ENCODE measurements around the gene KLHL14.

DNA sequence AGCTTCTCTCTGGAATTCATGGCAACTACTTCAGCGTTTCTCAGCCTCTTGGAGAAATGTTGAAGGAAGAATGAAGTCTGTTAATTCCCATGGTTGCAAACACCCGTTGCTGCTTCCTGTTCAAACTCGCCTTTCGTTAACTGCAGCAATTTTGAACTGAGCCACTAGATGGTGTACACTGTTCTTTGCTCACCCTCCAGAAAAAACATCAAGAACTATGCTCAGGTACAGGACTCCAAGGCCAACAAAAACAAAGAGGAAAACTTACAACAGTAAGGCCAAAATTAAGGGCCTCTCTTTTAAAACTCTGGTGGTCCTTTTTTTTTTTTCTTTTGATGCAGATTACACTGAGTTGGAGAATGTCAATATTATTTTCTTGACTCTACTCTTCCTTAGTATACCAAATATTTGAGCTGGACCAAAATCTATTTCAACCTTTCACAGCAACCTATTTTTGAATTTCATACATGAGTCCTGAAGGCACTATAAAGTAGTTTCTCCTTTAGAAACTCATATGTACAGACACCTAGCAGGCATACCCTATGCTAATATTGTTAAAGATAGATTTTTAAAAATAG, 58.2 kb downstream of the KLHL14 start:
- TF ChIP-seq, protein P1, sequence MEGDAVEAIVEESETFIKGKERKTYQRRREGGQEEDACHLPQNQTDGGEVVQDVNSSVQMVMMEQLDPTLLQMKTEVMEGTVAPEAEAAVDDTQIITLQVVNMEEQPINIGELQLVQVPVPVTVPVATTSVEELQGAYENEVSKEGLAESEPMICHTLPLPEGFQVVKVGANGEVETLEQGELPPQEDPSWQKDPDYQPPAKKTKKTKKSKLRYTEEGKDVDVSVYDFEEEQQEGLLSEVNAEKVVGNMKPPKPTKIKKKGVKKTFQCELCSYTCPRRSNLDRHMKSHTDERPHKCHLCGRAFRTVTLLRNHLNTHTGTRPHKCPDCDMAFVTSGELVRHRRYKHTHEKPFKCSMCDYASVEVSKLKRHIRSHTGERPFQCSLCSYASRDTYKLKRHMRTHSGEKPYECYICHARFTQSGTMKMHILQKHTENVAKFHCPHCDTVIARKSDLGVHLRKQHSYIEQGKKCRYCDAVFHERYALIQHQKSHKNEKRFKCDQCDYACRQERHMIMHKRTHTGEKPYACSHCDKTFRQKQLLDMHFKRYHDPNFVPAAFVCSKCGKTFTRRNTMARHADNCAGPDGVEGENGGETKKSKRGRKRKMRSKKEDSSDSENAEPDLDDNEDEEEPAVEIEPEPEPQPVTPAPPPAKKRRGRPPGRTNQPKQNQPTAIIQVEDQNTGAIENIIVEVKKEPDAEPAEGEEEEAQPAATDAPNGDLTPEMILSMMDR (conservative IDR thresholded peaks at IDR 0.05; ENCODE audit: low read length), result peak; percentile 85
- TF ChIP-seq EZH2phosphoT487 (IDR thresholded peaks at IDR 0.05; ENCODE audit: borderline replicate concordance, low read depth, low read length), result no peak

Measured in OCI-LY7 (cell line).